ENCODE measurements around the gene WNT10A. TPM values are rescaled to one million over a fixed set of nuclear protein-coding genes. Genes with fewer than 3 reads are reported as not detected.

Gene WNT10A
- total and polyA plus RNA-seq, 3 donors from 2014 or later: 1.5 to 2.5 (median 2.1) TPM

- 74 to 78% methylated on average over 5 of the region's 5 CpGs for whole genome bisulfite sequencing, 2 donors
- Histone ChIP-seq H3K36me3 (ENCODE audit: low read depth, missing control alignments) (no peaks in the 10 kb centered on the region), H3K4me3 (no peak overlapping the region), H3K9me3 (no peaks in the 10 kb centered on the region), H3K4me1 (peaks cover 13% of the 10 kb centered on the region), H3K27me3 (no peaks in the 10 kb centered on the region), H3K27ac (no peak overlapping the region)
- intact Hi-C loops (cut with DNase I; ENCODE audit: low total_unique reads): no loop called here
- no peak for DNase-seq
- no peak for TF ChIP-seq POLR2A (IDR thresholded peaks at IDR 0.05)
- TF ChIP-seq CTCF (IDR thresholded peaks at IDR 0.05): no peak
Observed at GRCh38 chr2:218854860-218855259, 25.8 kb upstream of the WNT10A start.

GRCh38 chr2:218855305-218856166 lies 25.1 kb upstream of the WNT10A start:
- Histone ChIP-seq H3K9me3 (no peaks in the 10 kb centered on the region), H3K27me3 (no peaks in the 10 kb centered on the region), H3K27ac (no peak overlapping the region), H3K4me1 (peaks cover 18% of the 10 kb centered on the region), H3K36me3 (ENCODE audit: low read depth, missing control alignments) (no peaks in the 10 kb centered on the region), H3K4me3 (no peak overlapping the region)
- TF ChIP-seq CTCF (IDR thresholded peaks at IDR 0.05) (no peak), POLR2A (IDR thresholded peaks at IDR 0.05) (no peak)
- no peak for DNase-seq
- intact Hi-C loops (cut with DNase I; ENCODE audit: low total_unique reads): no loop called here
- WGBS, 2 donors: 65 to 81% methylated on average over 12 to 14 of the region's 14 CpGs

GRCh38 chr2:218856167-218856895 lies 24.3 kb upstream of the WNT10A start:
- Histone ChIP-seq H3K27me3 (no peaks in the 10 kb centered on the region), H3K4me1 (peaks cover 21% of the 10 kb centered on the region), H3K4me3 (no peak overlapping the region), H3K27ac (no peak overlapping the region), H3K9me3 (no peaks in the 10 kb centered on the region), H3K36me3 (ENCODE audit: low read depth, missing control alignments) (no peaks in the 10 kb centered on the region)
- intact Hi-C loops (cut with DNase I; ENCODE audit: low total_unique reads): no loop called here
- WGBS, 2 donors: 54 to 63% methylated on average over 12 of the region's 12 CpGs
- TF ChIP-seq POLR2A (IDR thresholded peaks at IDR 0.05) (no peak), CTCF (IDR thresholded peaks at IDR 0.05) (no peak)
- no peak for DNase-seq

GRCh38 chr2:218856896-218857243 lies 23.8 kb upstream of the WNT10A start:
- no peak overlapping the region for H3K27ac ChIP-seq
- intact Hi-C loops (cut with DNase I; ENCODE audit: low total_unique reads): no loop called here
- peaks cover 21% of the 10 kb centered on the region for H3K4me1 ChIP-seq
- H3K27me3 ChIP-seq: no peaks in the 10 kb centered on the region
- no peak overlapping the region for H3K4me3 ChIP-seq
- H3K36me3 ChIP-seq (ENCODE audit: low read depth, missing control alignments): no peaks in the 10 kb centered on the region
- 88 to 95% methylated on average over 1 of the region's 1 CpG for WGBS, 2 donors
- DNase-seq: no peak
- no peaks in the 10 kb centered on the region for H3K9me3 ChIP-seq
- TF ChIP-seq POLR2A (IDR thresholded peaks at IDR 0.05) (no peak), CTCF (IDR thresholded peaks at IDR 0.05) (no peak)

All from testis (tissue), 3 donors.